Testis (tissue), 2 donors: Measurements from ENCODE around the gene ATP7A.

Experiments
- CTCF ChIP-seq, 3 experiments: fragments of 450-650 bp in 2 of 3; fragments of 200-600 bp in 1 of 3; sonication (generic) in 1 of 3; IDR thresholded peaks; one replicate each; pipeline ENCODE4 v1.5.1; 2016 to 2019; ENCODE audit warnings: antibody characterized with exemption in 3 of 3, mild to moderate bottlenecking in 2 of 3, moderate library complexity in 1 of 3
- POLR2A ChIP-seq: fragments of 450-650 bp; IDR thresholded peaks from one replicate; pipeline ENCODE4 v1.6.1; 2017; ENCODE audit warnings: antibody characterized with exemption, mild to moderate bottlenecking, moderate library complexity

DNA sequence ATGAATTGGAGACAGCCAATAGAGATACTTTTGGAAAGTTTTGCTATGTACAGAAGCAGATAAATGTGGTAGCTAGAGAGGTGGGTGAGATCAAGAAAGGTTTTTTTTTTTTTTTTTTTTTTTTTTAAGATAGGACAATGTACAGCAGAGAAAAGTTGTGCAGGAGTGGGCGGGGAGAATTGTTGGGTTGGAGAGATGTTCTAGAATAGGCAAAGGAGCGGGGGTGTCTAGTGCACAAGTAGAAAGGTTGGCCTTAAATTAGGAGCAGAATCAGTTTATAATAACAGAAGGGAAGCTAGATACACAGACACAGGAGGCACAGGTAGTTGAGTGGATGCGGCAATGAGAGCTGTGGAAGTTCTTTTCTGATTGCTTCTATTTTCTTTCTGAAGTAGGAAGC, 127.4 kb downstream of the ATP7A start:
- TF ChIP-seq CTCF (IDR thresholded peaks at IDR 0.05) (no peak), POLR2A (no peak)
